K562 (cell line): ENCODE measurements around the gene ARL8A. TPM values are rescaled to one million over a fixed set of nuclear protein-coding genes. Genes with fewer than 3 reads are reported as not detected.

Source experiments
- ARID1B ChIP-seq: fragments of 450-650 bp; IDR thresholded peaks from 2 replicates; pipeline ENCODE4 v1.6.1; 2016; ENCODE audit warnings: antibody characterized with exemption, mild to moderate bottlenecking, inconsistent platforms
- E2F1 ChIP-seq: sonication (generic); formaldehyde crosslinking; IDR thresholded peaks from 2 replicates; pipeline ENCODE4 v1.8.1; 2023; ENCODE audit warnings: mild to moderate bottlenecking, missing genetic modification reagents, moderate library complexity
- GABPA ChIP-seq: fragments of 200-800 bp; sonication (Bioruptor generic); conservative IDR thresholded peaks from 2 replicates; pipeline ENCODE4 v1.6.1; 2016; ENCODE audit warnings: low read depth, missing genetic modification characterization, missing compliant biosample characterization
- GATA2 ChIP-seq: sonication (generic); formaldehyde crosslinking; IDR thresholded peaks from 2 replicates; pipeline ENCODE4 v1.4.0; 2020; ENCODE audit warnings: mild to moderate bottlenecking, missing genetic modification reagents
- HMGN3 ChIP-seq: IDR thresholded peaks from 2 replicates; pipeline ENCODE4 v1.6.1; 2011; ENCODE audit warnings: borderline replicate concordance, low read depth, mild to moderate bottlenecking, mixed read lengths, low read length; ENCODE audit not compliant: insufficient read length; ENCODE audit errors: extremely low read depth
- LEF1 ChIP-seq: fragments of 450-650 bp; IDR thresholded peaks from 2 replicates; pipeline ENCODE4 v1.6.1; 2016; ENCODE audit warnings: mild to moderate bottlenecking
- NFIC ChIP-seq: fragments of 450-650 bp; IDR thresholded peaks from 2 replicates; pipeline ENCODE4 v1.6.1; 2017; ENCODE audit warnings: mild to moderate bottlenecking, inconsistent platforms
- PHB ChIP-seq: fragments of 250-450 bp; sonication (Bioruptor Pico); IDR thresholded peaks from 2 replicates; pipeline ENCODE4 v1.5.0; 2021
- POU5F1 ChIP-seq: fragments of 150-350 bp; IDR thresholded peaks from 2 replicates; pipeline ENCODE4 v1.6.1; 2014; ENCODE audit warnings: borderline replicate concordance, low read length, low read depth, mild to moderate bottlenecking; ENCODE audit not compliant: partially characterized antibody
- RBM15 ChIP-seq: fragments of 200-400 bp; formaldehyde crosslinking; IDR thresholded peaks from 2 replicates; pipeline ENCODE4 v1.6.1; 2018; ENCODE audit warnings: mild to moderate bottlenecking, low read length, moderate library complexity; ENCODE audit not compliant: insufficient read depth
- SMARCA5 ChIP-seq: fragments of 450-650 bp; IDR thresholded peaks from 2 replicates; pipeline ENCODE4 v1.6.1; 2016
- ZBTB5 ChIP-seq: fragments of 450-650 bp; IDR thresholded peaks from 2 replicates; pipeline ENCODE4 v1.6.1; 2017; ENCODE audit warnings: antibody characterized with exemption
- polyA plus RNA-seq, 8 experiments: library from polyadenylated mRNA; depleted of rRNA in 4 of 8; stranded (reverse) in 5 of 8; unstranded in 3 of 8; fragments of >200 nt; fragmentation: Nextera tagmentation in 2 of 8; fragmentation: Illumina TruSeq in 1 of 8; extraction: Ambion mirVana in 2 of 8; extraction: Trizol in 1 of 8; gene quantifications; 2 replicates each; pipeline versions ENCODE4 v1.2.1 to v1.2.3, GENCODE V29; 2011 to 2014; ENCODE audit warnings: inconsistent platforms in 1 of 8, missing spikeins in 1 of 8
- total RNA-seq, 7 experiments: library from RNA; depleted of rRNA in 6 of 7; stranded (reverse); fragments of >200 nt in 6 of 7; fragmentation: Illumina TruSeq in 2 of 7; extraction: Trizol in 2 of 7; gene quantifications; 2 replicates each; pipeline versions ENCODE4 v1.2.1 to v1.2.3, GENCODE V29; 2011 to 2021; ENCODE audit warnings: low replicate concordance in 1 of 7
- TF ChIP-seq, protein P1 (sequence below): fragments of 450-650 bp; IDR thresholded peaks from 2 replicates; pipeline ENCODE4 v1.6.1; 2018; ENCODE audit warnings: mild to moderate bottlenecking, low read depth; ENCODE audit not compliant: partially characterized antibody
- TF ChIP-seq, protein P2 (sequence below): fragments of 150-350 bp; conservative IDR thresholded peaks from 2 replicates; pipeline ENCODE4 v1.6.1; 2014; ENCODE audit warnings: low read length
- TF ChIP-seq, protein P3 (sequence below), 3 experiments: fragments of 200-800 bp in 1 of 3; fragments of 250-450 bp in 1 of 3; fragments of 450-650 bp in 1 of 3; sonication (Bioruptor Pico) in 1 of 3; sonication (Bioruptor generic) in 1 of 3; formaldehyde crosslinking in 1 of 3; IDR thresholded peaks; 2 replicates each; pipeline versions ENCODE4 v1.6.1 to v1.8.0; 2016 to 2022; ENCODE audit warnings: mild to moderate bottlenecking in 2 of 3, missing genetic modification characterization in 2 of 3, missing compliant biosample characterization in 1 of 3, moderate library complexity in 1 of 3

ARL8A gene
- total and polyA plus RNA-seq, 9 of the 15 experiments (the other 6 are each of a cell fraction or from before 2014, with no cell fraction given) = 0.17 to 27.3 (median 15.6) TPM

DNA sequence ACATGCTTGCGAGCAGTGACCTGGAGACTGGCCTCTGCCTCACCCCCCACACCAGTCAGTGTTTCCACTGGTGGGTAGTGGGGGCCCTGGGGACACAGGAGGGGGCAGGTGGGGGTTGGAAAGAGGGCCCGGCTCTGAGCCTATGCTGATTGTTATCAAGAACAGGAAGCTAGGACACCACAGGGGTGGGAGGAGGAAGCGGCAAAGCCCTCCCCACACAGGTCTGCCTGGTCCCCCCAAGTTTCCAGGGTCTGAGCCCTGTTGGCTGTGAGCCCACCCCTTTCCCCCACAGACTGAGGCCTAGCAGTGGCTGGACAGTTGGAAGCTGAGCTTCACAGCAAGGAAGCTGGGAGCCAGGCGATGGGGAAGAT, 17.5 kb upstream of the ARL8A start (continued):
- no peak for TF ChIP-seq E2F1 (CRISPR knock-in tag)
- TF ChIP-seq, protein P1, sequence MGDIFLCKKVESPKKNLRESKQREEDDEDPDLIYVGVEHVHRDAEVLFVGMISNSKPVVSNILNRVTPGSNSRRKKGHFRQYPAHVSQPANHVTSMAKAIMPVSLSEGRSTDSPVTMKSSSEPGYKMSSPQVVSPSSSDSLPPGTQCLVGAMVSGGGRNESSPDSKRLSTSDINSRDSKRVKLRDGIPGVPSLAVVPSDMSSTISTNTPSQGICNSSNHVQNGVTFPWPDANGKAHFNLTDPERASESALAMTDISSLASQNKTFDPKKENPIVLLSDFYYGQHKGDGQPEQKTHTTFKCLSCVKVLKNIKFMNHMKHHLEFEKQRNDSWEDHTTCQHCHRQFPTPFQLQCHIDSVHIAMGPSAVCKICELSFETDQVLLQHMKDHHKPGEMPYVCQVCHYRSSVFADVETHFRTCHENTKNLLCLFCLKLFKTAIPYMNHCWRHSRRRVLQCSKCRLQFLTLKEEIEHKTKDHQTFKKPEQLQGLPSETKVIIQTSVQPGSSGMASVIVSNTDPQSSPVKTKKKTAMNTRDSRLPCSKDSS = no peak
- no peak; the same call in 1 of the 2 replicates for TF ChIP-seq GATA2
- peak; percentile 19 for TF ChIP-seq HMGN3
- peak; percentile 71 for TF ChIP-seq LEF1
- TF ChIP-seq ZBTB5 = no peak
- no peak for TF ChIP-seq SMARCA5
- no peak for TF ChIP-seq POU5F1
- TF ChIP-seq, protein P2, sequence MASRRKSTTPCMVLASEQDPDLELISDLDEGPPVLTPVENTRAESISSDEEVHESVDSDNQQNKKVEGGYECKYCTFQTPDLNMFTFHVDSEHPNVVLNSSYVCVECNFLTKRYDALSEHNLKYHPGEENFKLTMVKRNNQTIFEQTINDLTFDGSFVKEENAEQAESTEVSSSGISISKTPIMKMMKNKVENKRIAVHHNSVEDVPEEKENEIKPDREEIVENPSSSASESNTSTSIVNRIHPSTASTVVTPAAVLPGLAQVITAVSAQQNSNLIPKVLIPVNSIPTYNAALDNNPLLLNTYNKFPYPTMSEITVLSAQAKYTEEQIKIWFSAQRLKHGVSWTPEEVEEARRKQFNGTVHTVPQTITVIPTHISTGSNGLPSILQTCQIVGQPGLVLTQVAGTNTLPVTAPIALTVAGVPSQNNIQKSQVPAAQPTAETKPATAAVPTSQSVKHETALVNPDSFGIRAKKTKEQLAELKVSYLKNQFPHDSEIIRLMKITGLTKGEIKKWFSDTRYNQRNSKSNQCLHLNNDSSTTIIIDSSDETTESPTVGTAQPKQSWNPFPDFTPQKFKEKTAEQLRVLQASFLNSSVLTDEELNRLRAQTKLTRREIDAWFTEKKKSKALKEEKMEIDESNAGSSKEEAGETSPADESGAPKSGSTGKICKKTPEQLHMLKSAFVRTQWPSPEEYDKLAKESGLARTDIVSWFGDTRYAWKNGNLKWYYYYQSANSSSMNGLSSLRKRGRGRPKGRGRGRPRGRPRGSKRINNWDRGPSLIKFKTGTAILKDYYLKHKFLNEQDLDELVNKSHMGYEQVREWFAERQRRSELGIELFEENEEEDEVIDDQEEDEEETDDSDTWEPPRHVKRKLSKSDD = no peak
- TF ChIP-seq, protein P3, sequence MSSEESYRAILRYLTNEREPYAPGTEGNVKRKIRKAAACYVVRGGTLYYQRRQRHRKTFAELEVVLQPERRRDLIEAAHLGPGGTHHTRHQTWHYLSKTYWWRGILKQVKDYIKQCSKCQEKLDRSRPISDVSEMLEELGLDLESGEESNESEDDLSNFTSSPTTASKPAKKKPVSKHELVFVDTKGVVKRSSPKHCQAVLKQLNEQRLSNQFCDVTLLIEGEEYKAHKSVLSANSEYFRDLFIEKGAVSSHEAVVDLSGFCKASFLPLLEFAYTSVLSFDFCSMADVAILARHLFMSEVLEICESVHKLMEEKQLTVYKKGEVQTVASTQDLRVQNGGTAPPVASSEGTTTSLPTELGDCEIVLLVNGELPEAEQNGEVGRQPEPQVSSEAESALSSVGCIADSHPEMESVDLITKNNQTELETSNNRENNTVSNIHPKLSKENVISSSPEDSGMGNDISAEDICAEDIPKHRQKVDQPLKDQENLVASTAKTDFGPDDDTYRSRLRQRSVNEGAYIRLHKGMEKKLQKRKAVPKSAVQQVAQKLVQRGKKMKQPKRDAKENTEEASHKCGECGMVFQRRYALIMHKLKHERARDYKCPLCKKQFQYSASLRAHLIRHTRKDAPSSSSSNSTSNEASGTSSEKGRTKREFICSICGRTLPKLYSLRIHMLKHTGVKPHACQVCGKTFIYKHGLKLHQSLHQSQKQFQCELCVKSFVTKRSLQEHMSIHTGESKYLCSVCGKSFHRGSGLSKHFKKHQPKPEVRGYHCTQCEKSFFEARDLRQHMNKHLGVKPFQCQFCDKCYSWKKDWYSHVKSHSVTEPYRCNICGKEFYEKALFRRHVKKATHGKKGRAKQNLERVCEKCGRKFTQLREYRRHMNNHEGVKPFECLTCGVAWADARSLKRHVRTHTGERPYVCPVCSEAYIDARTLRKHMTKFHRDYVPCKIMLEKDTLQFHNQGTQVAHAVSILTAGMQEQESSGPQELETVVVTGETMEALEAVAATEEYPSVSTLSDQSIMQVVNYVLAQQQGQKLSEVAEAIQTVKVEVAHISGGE (CRISPR knock-in tag; IDR thresholded peaks at IDR 0.05) = 0 out of 6 replicates have a peak, but pooled peaks of 1 of the 3 experiments have one; percentile 23
- TF ChIP-seq GABPA (tag) = peak; percentile 75
- peak; percentile 67 for TF ChIP-seq NFIC
- TF ChIP-seq PHB = no peak
- TF ChIP-seq RBM15 = no peak
- TF ChIP-seq ARID1B = peak; percentile 66
